ENCODE measurements around the gene SLC35F3. TPM values are rescaled to one million over a fixed set of nuclear protein-coding genes. Genes with fewer than 3 reads are reported as not detected.

SLC35F3 gene
- total RNA-seq, 2 donors from 2014 or later: 14.4 to 14.8 TPM

GRCh38 chr1:234170067-234170466, 265.6 kb downstream of the SLC35F3 start:
- H3K36me3 Mint-ChIP-seq (ENCODE audit: low read depth): no peaks in the 10 kb centered on the region
- H3K9me3 ChIP-seq (ENCODE audit: control insufficient read depth, low read length): no peaks in the 10 kb centered on the region
- no peaks in the 10 kb centered on the region for H3K4me1 ChIP-seq (ENCODE audit: control insufficient read depth, insufficient read depth, low read length)
- no peaks in the 10 kb centered on the region for H3K36me3 ChIP-seq (ENCODE audit: control insufficient read depth, insufficient read depth, low read length)
- no peak for TF ChIP-seq CTCF (conservative IDR thresholded peaks at IDR 0.05)
- no peak overlapping the region for H3K4me3 ChIP-seq (ENCODE audit: low read length)
- no peaks in the 10 kb centered on the region for H3K27me3 Mint-ChIP-seq (ENCODE audit: insufficient read depth)
- no peak overlapping the region for H3K27ac ChIP-seq (ENCODE audit: low read depth, low read length)
- no peak overlapping the region for H3K27ac Mint-ChIP-seq
- 92 to 94% methylated on average over 2 to 4 of the region's 4 CpGs for WGBS, 2 experiments (ENCODE audit: insufficient coverage in 1 of 2, insufficient read length in 1 of 2)
- H3K4me3 Mint-ChIP-seq: no peak overlapping the region
- H3K9me3 Mint-ChIP-seq: no peaks in the 10 kb centered on the region
- H3K27me3 ChIP-seq (ENCODE audit: control insufficient read depth, insufficient read depth, low read length, poor library complexity, severe bottlenecking): no peaks in the 10 kb centered on the region
- no peaks in the 10 kb centered on the region for H3K4me1 Mint-ChIP-seq
- no peak for DNase-seq
- H3K9ac ChIP-seq (ENCODE audit: extremely low read depth, low read length, poor library complexity, severe bottlenecking): no peak overlapping the region

GRCh38 chr1:234170622-234171021, 266.1 kb downstream of the SLC35F3 start:
- Mint-ChIP-seq H3K27me3 (ENCODE audit: insufficient read depth) (no peaks in the 10 kb centered on the region), H3K27ac (no peak overlapping the region), H3K36me3 (ENCODE audit: low read depth) (no peaks in the 10 kb centered on the region), H3K4me1 (no peaks in the 10 kb centered on the region), H3K9me3 (no peaks in the 10 kb centered on the region), H3K4me3 (no peak overlapping the region)
- Histone ChIP-seq H3K27me3 (ENCODE audit: control insufficient read depth, insufficient read depth, low read length, poor library complexity, severe bottlenecking) (no peaks in the 10 kb centered on the region), H3K36me3 (ENCODE audit: control insufficient read depth, insufficient read depth, low read length) (no peaks in the 10 kb centered on the region), H3K9ac (ENCODE audit: extremely low read depth, low read length, poor library complexity, severe bottlenecking) (no peak overlapping the region), H3K4me1 (ENCODE audit: control insufficient read depth, insufficient read depth, low read length) (no peaks in the 10 kb centered on the region), H3K4me3 (ENCODE audit: low read length) (no peak overlapping the region), H3K27ac (ENCODE audit: low read depth, low read length) (no peak overlapping the region), H3K9me3 (ENCODE audit: control insufficient read depth, low read length) (no peaks in the 10 kb centered on the region)
- DNase-seq: no peak
- TF ChIP-seq CTCF (conservative IDR thresholded peaks at IDR 0.05): no peak
- 79 to 80% methylated on average over 5 to 7 of the region's 7 CpGs for WGBS, 2 experiments (ENCODE audit: insufficient coverage in 1 of 2, insufficient read length in 1 of 2)

- H3K4me1 Mint-ChIP-seq: no peaks in the 10 kb centered on the region
- no peak overlapping the region for H3K4me3 Mint-ChIP-seq
- no peak for DNase-seq
- Histone ChIP-seq H3K4me3 (ENCODE audit: low read length) (no peak overlapping the region), H3K4me1 (ENCODE audit: control insufficient read depth, insufficient read depth, low read length) (no peaks in the 10 kb centered on the region), H3K27me3 (ENCODE audit: control insufficient read depth, insufficient read depth, low read length, poor library complexity, severe bottlenecking) (no peaks in the 10 kb centered on the region), H3K9ac (ENCODE audit: extremely low read depth, low read length, poor library complexity, severe bottlenecking) (no peak overlapping the region), H3K27ac (ENCODE audit: low read depth, low read length) (no peak overlapping the region), H3K36me3 (ENCODE audit: control insufficient read depth, insufficient read depth, low read length) (no peaks in the 10 kb centered on the region), H3K9me3 (ENCODE audit: control insufficient read depth, low read length) (peaks cover 3% of the 10 kb centered on the region)
- no peak overlapping the region for H3K27ac Mint-ChIP-seq
- peaks cover 3% of the 10 kb centered on the region for H3K36me3 Mint-ChIP-seq (ENCODE audit: low read depth)
- no peak for TF ChIP-seq CTCF (conservative IDR thresholded peaks at IDR 0.05)
- peaks cover 6% of the 10 kb centered on the region for H3K27me3 Mint-ChIP-seq (ENCODE audit: insufficient read depth)
- peaks cover 12% of the 10 kb centered on the region for H3K9me3 Mint-ChIP-seq
- WGBS, 2 experiments (ENCODE audit: insufficient coverage in 1 of 2, insufficient read length in 1 of 2): 90 to 100% methylated on average over 2 to 3 of the region's 3 CpGs
These were observed 269.5 kb downstream of the SLC35F3 start for GRCh38 chr1:234173968-234174367.
